NCI-H1105 (cell line): ENCODE results near the gene RGS5.
"Not testable (repeated sequence)": the region's sequence is repeated elsewhere in the genome, so short reads cannot be mapped to it uniquely, and the experiment has no call there.

Source experiments
- DNase-seq: peaks from one replicate; lab custom pipeline; 2025; lab: John Stamatoyannopoulos, UW

Gene RGS5

GRCh38 chr1:163202833-163203451 lies at the start of gene RGS5:
RGS5 (minus strand) TSS chr1:163202916; CDS start chr1:163202835, 81 bp downstream.
- no peak for DNase-seq

- no peak for DNase-seq
These were observed 47.8 kb upstream of the RGS5 start for GRCh38 chr1:163250382-163250974.

GRCh38 chr1:163248064-163248463 lies 45.3 kb upstream of the RGS5 start:
- no peak for DNase-seq

GRCh38 chr1:163244648-163245047 lies 41.9 kb upstream of the RGS5 start:
- not testable (repeated sequence) for DNase-seq

- no peak for DNase-seq
These were observed 39.0 kb upstream of the RGS5 start for GRCh38 chr1:163241746-163242145.

GRCh38 chr1:163240705-163241104 lies 38.0 kb upstream of the RGS5 start:
- DNase-seq = no peak

GRCh38 chr1:163233643-163234042 lies 30.9 kb upstream of the RGS5 start:
- DNase-seq = not testable (repeated sequence)

GRCh38 chr1:163231385-163231784 lies 28.7 kb upstream of the RGS5 start:
- no peak for DNase-seq

GRCh38 chr1:163230827-163231226 lies 28.1 kb upstream of the RGS5 start:
- no peak for DNase-seq

- DNase-seq = not testable (repeated sequence)
These were observed 25.6 kb upstream of the RGS5 start for GRCh38 chr1:163228271-163228670.

- no peak for DNase-seq
These were observed 24.4 kb upstream of the RGS5 start for GRCh38 chr1:163227126-163227525.

GRCh38 chr1:163213626-163214025 lies 10.9 kb upstream of the RGS5 start:
- no peak for DNase-seq

GRCh38 chr1:163211667-163212066 lies 9.0 kb upstream of the RGS5 start:
- no peak for DNase-seq

- DNase-seq = no peak
These were observed 2.8 kb upstream of the RGS5 start for GRCh38 chr1:163205513-163205912.

- no peak for DNase-seq
These were observed 845 bp upstream of the RGS5 start for GRCh38 chr1:163203561-163203960.

- DNase-seq = no peak
These were observed 810 bp downstream of the RGS5 start for GRCh38 chr1:163201906-163202305.

GRCh38 chr1:163197022-163197421 lies 5.7 kb downstream of the RGS5 start:
- DNase-seq = no peak

GRCh38 chr1:163196449-163196787 lies 6.3 kb downstream of the RGS5 start:
- no peak for DNase-seq

- DNase-seq = no peak
These were observed 6.8 kb downstream of the RGS5 start for GRCh38 chr1:163195728-163196448.

GRCh38 chr1:163191301-163191700 lies 11.4 kb downstream of the RGS5 start:
- no peak for DNase-seq

GRCh38 chr1:163188947-163189346 lies 13.8 kb downstream of the RGS5 start:
- DNase-seq = no peak

- no peak for DNase-seq
These were observed 14.9 kb downstream of the RGS5 start for GRCh38 chr1:163187849-163188248.

GRCh38 chr1:163186862-163187261 lies 15.9 kb downstream of the RGS5 start:
- no peak for DNase-seq
